Measurements from ENCODE around the gene MCC.

The MCC gene

GRCh38 chr5:113194591-113194990 is 293.7 kb downstream of the MCC start (continued):
- TF ChIP-seq, protein P1, sequence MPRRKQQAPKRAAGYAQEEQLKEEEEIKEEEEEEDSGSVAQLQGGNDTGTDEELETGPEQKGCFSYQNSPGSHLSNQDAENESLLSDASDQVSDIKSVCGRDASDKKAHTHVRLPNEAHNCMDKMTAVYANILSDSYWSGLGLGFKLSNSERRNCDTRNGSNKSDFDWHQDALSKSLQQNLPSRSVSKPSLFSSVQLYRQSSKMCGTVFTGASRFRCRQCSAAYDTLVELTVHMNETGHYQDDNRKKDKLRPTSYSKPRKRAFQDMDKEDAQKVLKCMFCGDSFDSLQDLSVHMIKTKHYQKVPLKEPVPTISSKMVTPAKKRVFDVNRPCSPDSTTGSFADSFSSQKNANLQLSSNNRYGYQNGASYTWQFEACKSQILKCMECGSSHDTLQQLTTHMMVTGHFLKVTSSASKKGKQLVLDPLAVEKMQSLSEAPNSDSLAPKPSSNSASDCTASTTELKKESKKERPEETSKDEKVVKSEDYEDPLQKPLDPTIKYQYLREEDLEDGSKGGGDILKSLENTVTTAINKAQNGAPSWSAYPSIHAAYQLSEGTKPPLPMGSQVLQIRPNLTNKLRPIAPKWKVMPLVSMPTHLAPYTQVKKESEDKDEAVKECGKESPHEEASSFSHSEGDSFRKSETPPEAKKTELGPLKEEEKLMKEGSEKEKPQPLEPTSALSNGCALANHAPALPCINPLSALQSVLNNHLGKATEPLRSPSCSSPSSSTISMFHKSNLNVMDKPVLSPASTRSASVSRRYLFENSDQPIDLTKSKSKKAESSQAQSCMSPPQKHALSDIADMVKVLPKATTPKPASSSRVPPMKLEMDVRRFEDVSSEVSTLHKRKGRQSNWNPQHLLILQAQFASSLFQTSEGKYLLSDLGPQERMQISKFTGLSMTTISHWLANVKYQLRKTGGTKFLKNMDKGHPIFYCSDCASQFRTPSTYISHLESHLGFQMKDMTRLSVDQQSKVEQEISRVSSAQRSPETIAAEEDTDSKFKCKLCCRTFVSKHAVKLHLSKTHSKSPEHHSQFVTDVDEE (CRISPR knock-in tag; IDR thresholded peaks at IDR 0.05) = no peak
- no peak for TF ChIP-seq ZFP3 (CRISPR knock-in tag; IDR thresholded peaks at IDR 0.05)
- no peak for TF ChIP-seq ZNF8 (CRISPR knock-in tag; IDR thresholded peaks at IDR 0.05)
- no peak for TF ChIP-seq GLIS3 (CRISPR knock-in tag; IDR thresholded peaks at IDR 0.05)
- no peak for TF ChIP-seq TOX (CRISPR knock-in tag; IDR thresholded peaks at IDR 0.05; ENCODE audit: borderline replicate concordance)
- no peak for TF ChIP-seq ZNF565 (CRISPR knock-in tag; conservative IDR thresholded peaks at IDR 0.05; ENCODE audit: low read depth)
- no peak for TF ChIP-seq PPARA (CRISPR knock-in tag; IDR thresholded peaks at IDR 0.05; ENCODE audit: borderline replicate concordance)
- TF ChIP-seq, protein P2, sequence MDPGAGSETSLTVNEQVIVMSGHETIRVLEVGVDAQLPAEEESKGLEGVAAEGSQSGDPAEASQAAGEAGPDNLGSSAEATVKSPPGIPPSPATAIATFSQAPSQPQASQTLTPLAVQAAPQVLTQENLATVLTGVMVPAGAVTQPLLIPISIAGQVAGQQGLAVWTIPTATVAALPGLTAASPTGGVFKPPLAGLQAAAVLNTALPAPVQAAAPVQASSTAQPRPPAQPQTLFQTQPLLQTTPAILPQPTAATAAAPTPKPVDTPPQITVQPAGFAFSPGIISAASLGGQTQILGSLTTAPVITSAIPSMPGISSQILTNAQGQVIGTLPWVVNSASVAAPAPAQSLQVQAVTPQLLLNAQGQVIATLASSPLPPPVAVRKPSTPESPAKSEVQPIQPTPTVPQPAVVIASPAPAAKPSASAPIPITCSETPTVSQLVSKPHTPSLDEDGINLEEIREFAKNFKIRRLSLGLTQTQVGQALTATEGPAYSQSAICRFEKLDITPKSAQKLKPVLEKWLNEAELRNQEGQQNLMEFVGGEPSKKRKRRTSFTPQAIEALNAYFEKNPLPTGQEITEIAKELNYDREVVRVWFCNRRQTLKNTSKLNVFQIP (CRISPR knock-in tag; IDR thresholded peaks at IDR 0.05; ENCODE audit: borderline replicate concordance, low read depth) = no peak
- TF ChIP-seq ZNF70 (CRISPR knock-in tag; IDR thresholded peaks at IDR 0.05) = no peak
- TF ChIP-seq ARNTL (CRISPR knock-in tag; IDR thresholded peaks at IDR 0.05; ENCODE audit: borderline replicate concordance, low read depth) = no peak

DNA sequence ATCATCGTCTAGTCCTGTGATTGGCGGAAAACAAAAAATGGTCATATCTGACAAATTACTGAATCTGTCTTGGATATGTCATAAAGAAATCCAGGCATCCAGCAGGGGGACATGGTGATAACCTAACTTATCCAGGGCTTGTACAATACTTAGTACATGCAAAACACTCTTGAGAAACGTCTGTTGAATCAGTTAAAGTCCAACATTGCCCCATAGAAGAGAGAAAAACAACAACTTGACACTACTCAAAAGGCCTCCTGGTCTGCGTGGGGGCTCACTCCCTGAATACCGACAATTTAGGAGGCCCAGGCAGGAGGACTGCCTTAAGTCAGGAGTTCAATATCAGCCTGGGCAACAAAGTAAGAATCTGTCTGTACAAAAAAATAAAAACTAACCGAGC is 294.1 kb downstream of the MCC start:
- no peak for ATAC-seq
- TF ChIP-seq, protein P3, sequence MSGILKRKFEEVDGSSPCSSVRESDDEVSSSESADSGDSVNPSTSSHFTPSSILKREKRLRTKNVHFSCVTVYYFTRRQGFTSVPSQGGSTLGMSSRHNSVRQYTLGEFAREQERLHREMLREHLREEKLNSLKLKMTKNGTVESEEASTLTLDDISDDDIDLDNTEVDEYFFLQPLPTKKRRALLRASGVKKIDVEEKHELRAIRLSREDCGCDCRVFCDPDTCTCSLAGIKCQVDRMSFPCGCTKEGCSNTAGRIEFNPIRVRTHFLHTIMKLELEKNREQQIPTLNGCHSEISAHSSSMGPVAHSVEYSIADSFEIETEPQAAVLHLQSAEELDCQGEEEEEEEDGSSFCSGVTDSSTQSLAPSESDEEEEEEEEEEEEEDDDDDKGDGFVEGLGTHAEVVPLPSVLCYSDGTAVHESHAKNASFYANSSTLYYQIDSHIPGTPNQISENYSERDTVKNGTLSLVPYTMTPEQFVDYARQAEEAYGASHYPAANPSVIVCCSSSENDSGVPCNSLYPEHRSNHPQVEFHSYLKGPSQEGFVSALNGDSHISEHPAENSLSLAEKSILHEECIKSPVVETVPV (CRISPR knock-in tag; IDR thresholded peaks at IDR 0.05) = no peak
- TF ChIP-seq SNAI2 (CRISPR knock-in tag; IDR thresholded peaks at IDR 0.05) = no peak
- TF ChIP-seq ZC3H10 (CRISPR knock-in tag; IDR thresholded peaks at IDR 0.05) = no peak
- TF ChIP-seq ZFP3 (CRISPR knock-in tag; IDR thresholded peaks at IDR 0.05) = no peak
- TF ChIP-seq, protein P2 (CRISPR knock-in tag; IDR thresholded peaks at IDR 0.05; ENCODE audit: borderline replicate concordance, low read depth) = no peak
- TF ChIP-seq ZFP30 (CRISPR knock-in tag; IDR thresholded peaks at IDR 0.05) = no peak
- no peak for TF ChIP-seq ESRRG (CRISPR knock-in tag; IDR thresholded peaks at IDR 0.05)
- no peak for TF ChIP-seq TCF4 (CRISPR knock-in tag; IDR thresholded peaks at IDR 0.05; ENCODE audit: borderline replicate concordance)
- TF ChIP-seq OSR1 (CRISPR knock-in tag; IDR thresholded peaks at IDR 0.05) = no peak
- TF ChIP-seq ARNTL (CRISPR knock-in tag; IDR thresholded peaks at IDR 0.05; ENCODE audit: borderline replicate concordance, low read depth) = no peak

DNA sequence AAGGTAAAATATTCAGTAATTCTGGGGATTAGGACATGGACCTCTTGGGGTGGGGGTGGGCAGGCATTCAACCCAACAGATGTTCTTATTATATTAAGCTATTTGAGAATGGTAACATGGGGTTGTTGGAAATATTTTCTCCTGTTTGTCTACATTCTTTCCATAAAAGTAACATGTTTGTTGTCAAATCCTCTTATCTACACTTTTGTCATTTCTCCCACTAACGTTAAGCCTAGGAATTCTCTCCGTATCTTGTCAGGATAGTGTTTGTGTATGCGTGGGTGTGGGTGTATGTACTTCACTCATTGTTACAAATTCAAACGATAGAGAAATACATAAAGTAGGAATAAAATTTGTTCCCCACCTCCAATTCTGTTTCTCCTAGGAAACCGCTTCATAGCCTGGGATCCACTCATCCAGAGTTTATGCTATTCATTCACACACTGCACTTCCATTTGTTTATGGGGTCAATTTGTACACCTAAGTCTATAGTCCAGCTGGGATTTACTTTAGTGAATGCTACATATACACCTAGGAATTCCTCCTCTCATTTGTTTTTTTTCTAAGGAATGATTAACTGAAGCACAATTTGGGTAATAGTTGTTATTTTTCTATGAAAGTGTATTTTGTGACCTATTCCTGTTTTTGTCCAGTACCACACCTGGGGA is 294.8 kb downstream of the MCC start:
- ATAC-seq = no peak
- TF ChIP-seq PATZ1 (CRISPR knock-in tag; IDR thresholded peaks at IDR 0.05; ENCODE audit: borderline replicate concordance) (no peak), SNAI2 (CRISPR knock-in tag; IDR thresholded peaks at IDR 0.05) (no peak)

DNA sequence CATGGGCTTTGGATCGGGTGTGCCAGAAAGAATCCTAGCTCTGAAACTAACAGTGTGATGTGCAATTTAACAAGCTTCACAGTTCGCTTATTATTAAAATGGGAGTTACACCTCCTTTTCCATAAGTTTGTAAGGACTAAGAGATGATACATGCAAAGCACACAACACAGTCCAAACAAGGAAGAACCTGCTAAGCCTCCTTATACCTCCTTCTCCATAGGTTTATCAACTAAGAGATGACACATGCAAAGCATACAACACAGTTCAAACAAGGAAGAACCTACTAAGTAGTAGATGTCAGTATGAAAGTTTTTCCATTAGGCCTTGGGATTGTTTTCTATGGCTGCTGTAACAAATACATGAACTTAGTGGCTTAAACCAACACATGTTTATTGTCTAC is 295.7 kb downstream of the MCC start:
- ATAC-seq = no peak
- TF ChIP-seq CREB5 (CRISPR knock-in tag; IDR thresholded peaks at IDR 0.05; ENCODE audit: low read depth) = no peak
- TF ChIP-seq CSDC2 (CRISPR knock-in tag; IDR thresholded peaks at IDR 0.05) = no peak
- TF ChIP-seq TCF4 (CRISPR knock-in tag; IDR thresholded peaks at IDR 0.05; ENCODE audit: borderline replicate concordance) = no peak
- no peak for TF ChIP-seq PPARA (CRISPR knock-in tag; IDR thresholded peaks at IDR 0.05; ENCODE audit: borderline replicate concordance)
- no peak for TF ChIP-seq ISL1 (CRISPR knock-in tag; IDR thresholded peaks at IDR 0.05)
- TF ChIP-seq OSR1 (CRISPR knock-in tag; IDR thresholded peaks at IDR 0.05) = no peak
- TF ChIP-seq, protein P1 (CRISPR knock-in tag; IDR thresholded peaks at IDR 0.05) = no peak
- no peak for TF ChIP-seq ZNF70 (CRISPR knock-in tag; IDR thresholded peaks at IDR 0.05)
- TF ChIP-seq RARB (CRISPR knock-in tag; IDR thresholded peaks at IDR 0.05) = no peak
- TF ChIP-seq GLIS3 (CRISPR knock-in tag; IDR thresholded peaks at IDR 0.05) = no peak
